Measurements from ENCODE around the gene ZNF791. TPM values are rescaled to one million over a fixed set of nuclear protein-coding genes. Genes with fewer than 3 reads are reported as not detected.

Gene ZNF791
- polyA plus RNA-seq, 1 donor from 2014 or later: 10.2 TPM

GRCh38 chr19:12606796-12607195 lies 3.9 kb upstream of the ZNF791 start:
- no peaks in the 10 kb centered on the region for H3K9me2 ChIP-seq (ENCODE audit: insufficient read depth, low read length)

GRCh38 chr19:12607631-12608030 lies 3.1 kb upstream of the ZNF791 start:
- no peaks in the 10 kb centered on the region for H3K9me3 ChIP-seq (ENCODE audit: low read length)
- no peaks in the 10 kb centered on the region for H3K9me2 ChIP-seq (ENCODE audit: insufficient read depth, low read length)
- H3K4me2 ChIP-seq (ENCODE audit: low read length): no peak overlapping the region
- H3K9ac ChIP-seq (ENCODE audit: low read length): no peak overlapping the region
- no peak overlapping the region for H2AFZ ChIP-seq (ENCODE audit: low read depth, low read length)
- no peaks in the 10 kb centered on the region for H3F3A ChIP-seq (ENCODE audit: insufficient read depth, low read length, poor library complexity, severe bottlenecking)
- H3K4me3 ChIP-seq (ENCODE audit: low read length): no peak overlapping the region
- H3K27ac ChIP-seq (ENCODE audit: low read length): no peak overlapping the region
- H3K27me3 ChIP-seq (ENCODE audit: insufficient read depth, low read depth, low read length): no peaks in the 10 kb centered on the region
- no peaks in the 10 kb centered on the region for H3K36me3 ChIP-seq (ENCODE audit: insufficient read depth, low read length)
- H3K79me2 ChIP-seq (replicated peaks; ENCODE audit: insufficient read depth, low read length): peaks cover 31% of the 10 kb centered on the region
- H4K20me1 ChIP-seq (ENCODE audit: insufficient read depth): no peaks in the 10 kb centered on the region
- TF ChIP-seq, protein P1, sequence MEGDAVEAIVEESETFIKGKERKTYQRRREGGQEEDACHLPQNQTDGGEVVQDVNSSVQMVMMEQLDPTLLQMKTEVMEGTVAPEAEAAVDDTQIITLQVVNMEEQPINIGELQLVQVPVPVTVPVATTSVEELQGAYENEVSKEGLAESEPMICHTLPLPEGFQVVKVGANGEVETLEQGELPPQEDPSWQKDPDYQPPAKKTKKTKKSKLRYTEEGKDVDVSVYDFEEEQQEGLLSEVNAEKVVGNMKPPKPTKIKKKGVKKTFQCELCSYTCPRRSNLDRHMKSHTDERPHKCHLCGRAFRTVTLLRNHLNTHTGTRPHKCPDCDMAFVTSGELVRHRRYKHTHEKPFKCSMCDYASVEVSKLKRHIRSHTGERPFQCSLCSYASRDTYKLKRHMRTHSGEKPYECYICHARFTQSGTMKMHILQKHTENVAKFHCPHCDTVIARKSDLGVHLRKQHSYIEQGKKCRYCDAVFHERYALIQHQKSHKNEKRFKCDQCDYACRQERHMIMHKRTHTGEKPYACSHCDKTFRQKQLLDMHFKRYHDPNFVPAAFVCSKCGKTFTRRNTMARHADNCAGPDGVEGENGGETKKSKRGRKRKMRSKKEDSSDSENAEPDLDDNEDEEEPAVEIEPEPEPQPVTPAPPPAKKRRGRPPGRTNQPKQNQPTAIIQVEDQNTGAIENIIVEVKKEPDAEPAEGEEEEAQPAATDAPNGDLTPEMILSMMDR (IDR thresholded peaks at IDR 0.05; ENCODE audit: poor library complexity, severe bottlenecking): no peak
- TF ChIP-seq EP300 (conservative IDR thresholded peaks at IDR 0.05; ENCODE audit: poor library complexity, severe bottlenecking) (no peak), EZH2 (IDR thresholded peaks at IDR 0.05; ENCODE audit: borderline replicate concordance, insufficient read depth, low read length, poor library complexity, severe bottlenecking) (no peak), SMC3 (conservative IDR thresholded peaks at IDR 0.05; ENCODE audit: poor library complexity) (no peak), RAD21 (conservative IDR thresholded peaks at IDR 0.05) (no peak), TAF1 (IDR thresholded peaks at IDR 0.05; ENCODE audit: low read depth) (no peak), REST (IDR thresholded peaks at IDR 0.05; ENCODE audit: borderline replicate concordance) (no peak), POLR2AphosphoS5 (IDR thresholded peaks at IDR 0.05) (no peak)

More at GRCh38 chr19:12606796-12607195, 3.9 kb upstream of the ZNF791 start:
- H3K9me3 ChIP-seq (ENCODE audit: low read length): no peaks in the 10 kb centered on the region
- H3K9ac ChIP-seq (ENCODE audit: low read length): no peak overlapping the region
- H2AFZ ChIP-seq (ENCODE audit: low read depth, low read length): no peak overlapping the region
- H3K36me3 ChIP-seq (ENCODE audit: insufficient read depth, low read length): no peaks in the 10 kb centered on the region
- no peak overlapping the region for H3K4me3 ChIP-seq (ENCODE audit: low read length)
- H3K4me2 ChIP-seq (ENCODE audit: low read length): no peak overlapping the region
- TF ChIP-seq EP300 (conservative IDR thresholded peaks at IDR 0.05; ENCODE audit: poor library complexity, severe bottlenecking) (no peak), EZH2 (IDR thresholded peaks at IDR 0.05; ENCODE audit: borderline replicate concordance, insufficient read depth, low read length, poor library complexity, severe bottlenecking) (no peak), MXI1 (conservative IDR thresholded peaks at IDR 0.05; ENCODE audit: poor library complexity, severe bottlenecking) (no peak), POLR2AphosphoS5 (IDR thresholded peaks at IDR 0.05) (no peak), RAD21 (conservative IDR thresholded peaks at IDR 0.05) (no peak), TAF1 (IDR thresholded peaks at IDR 0.05; ENCODE audit: low read depth) (no peak), REST (IDR thresholded peaks at IDR 0.05; ENCODE audit: borderline replicate concordance) (no peak), SMC3 (conservative IDR thresholded peaks at IDR 0.05; ENCODE audit: poor library complexity) (no peak)
- TF ChIP-seq, protein P1 (IDR thresholded peaks at IDR 0.05; ENCODE audit: poor library complexity, severe bottlenecking): no peak
- no peaks in the 10 kb centered on the region for H3F3A ChIP-seq (ENCODE audit: insufficient read depth, low read length, poor library complexity, severe bottlenecking)
- H3K27ac ChIP-seq (ENCODE audit: low read length): no peak overlapping the region
- H3K27me3 ChIP-seq (ENCODE audit: insufficient read depth, low read depth, low read length): no peaks in the 10 kb centered on the region
- no peaks in the 10 kb centered on the region for H4K20me1 ChIP-seq (ENCODE audit: insufficient read depth)
- peaks cover 22% of the 10 kb centered on the region for H3K79me2 ChIP-seq (replicated peaks; ENCODE audit: insufficient read depth, low read length)

Measured in neural cell (in vitro differentiated cells).